DOHH2 (cell line): Measurements from ENCODE around the gene PDE4B.

Experiments used
- EZH2phosphoT487 ChIP-seq: fragments of 200-600 bp; sonication (generic); IDR thresholded peaks from 2 replicates; pipeline ENCODE4 v1.6.1; 2017; ENCODE audit warnings: borderline replicate concordance, mild to moderate bottlenecking, antibody characterized with exemption, low read length, moderate library complexity, mixed read lengths
- TF ChIP-seq, protein P1 (sequence below): fragments of 200-600 bp; sonication (generic); IDR thresholded peaks from one replicate; pipeline ENCODE4 v1.5.1; 2014; ENCODE audit warnings: antibody characterized with exemption, mild to moderate bottlenecking, low read depth, low read length; ENCODE audit not compliant: poor library complexity, severe bottlenecking

DNA sequence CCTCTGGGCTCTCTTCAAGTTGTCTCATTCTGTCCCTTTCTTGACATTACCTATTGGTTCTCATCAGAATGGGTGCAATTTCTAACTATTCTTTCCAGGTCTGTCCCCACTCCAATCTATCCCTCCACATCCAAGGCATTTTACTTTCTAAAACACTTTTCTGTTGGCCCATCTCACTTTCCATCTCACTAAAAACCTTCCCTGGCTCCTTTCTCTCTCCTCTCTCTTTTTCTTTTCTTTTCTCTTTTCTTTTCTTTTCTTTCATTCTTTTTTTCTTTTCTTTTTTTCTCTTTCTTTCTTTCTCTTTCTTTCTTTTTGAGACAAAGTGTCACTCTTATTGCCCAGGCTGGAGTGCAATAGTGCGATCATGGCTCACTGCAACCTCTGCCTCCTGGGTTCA is 462.1 kb downstream of the PDE4B start:
- no peak for TF ChIP-seq EZH2phosphoT487
- TF ChIP-seq, protein P1, sequence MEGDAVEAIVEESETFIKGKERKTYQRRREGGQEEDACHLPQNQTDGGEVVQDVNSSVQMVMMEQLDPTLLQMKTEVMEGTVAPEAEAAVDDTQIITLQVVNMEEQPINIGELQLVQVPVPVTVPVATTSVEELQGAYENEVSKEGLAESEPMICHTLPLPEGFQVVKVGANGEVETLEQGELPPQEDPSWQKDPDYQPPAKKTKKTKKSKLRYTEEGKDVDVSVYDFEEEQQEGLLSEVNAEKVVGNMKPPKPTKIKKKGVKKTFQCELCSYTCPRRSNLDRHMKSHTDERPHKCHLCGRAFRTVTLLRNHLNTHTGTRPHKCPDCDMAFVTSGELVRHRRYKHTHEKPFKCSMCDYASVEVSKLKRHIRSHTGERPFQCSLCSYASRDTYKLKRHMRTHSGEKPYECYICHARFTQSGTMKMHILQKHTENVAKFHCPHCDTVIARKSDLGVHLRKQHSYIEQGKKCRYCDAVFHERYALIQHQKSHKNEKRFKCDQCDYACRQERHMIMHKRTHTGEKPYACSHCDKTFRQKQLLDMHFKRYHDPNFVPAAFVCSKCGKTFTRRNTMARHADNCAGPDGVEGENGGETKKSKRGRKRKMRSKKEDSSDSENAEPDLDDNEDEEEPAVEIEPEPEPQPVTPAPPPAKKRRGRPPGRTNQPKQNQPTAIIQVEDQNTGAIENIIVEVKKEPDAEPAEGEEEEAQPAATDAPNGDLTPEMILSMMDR: no peak
